H1 (cell line): ENCODE measurements around the gene TRAK1. TPM values are rescaled to one million over a fixed set of nuclear protein-coding genes. Genes with fewer than 3 reads are reported as not detected.

ENCODE experiments used
- CTCF ChIA-PET: fragments of 300-600 bp; sonication (Branson Sonifier 250); formaldehyde crosslinking; loops from one replicate; lab custom pipeline; 2021; ENCODE audit not compliant: partially characterized antibody; lab: Charles Lee
- POLR2A ChIA-PET: fragments of 300-600 bp; sonication (Branson Sonifier 250); formaldehyde crosslinking; loops from one replicate; lab custom pipeline; 2021; ENCODE audit warnings: inconsistent platforms; ENCODE audit not compliant: partially characterized antibody; lab: Charles Lee
- DNase-seq, 2 experiments: peaks; one replicate each; pipeline versions ENCODE4 v3.0.0 to v3.0.0-alpha.2; 2010 to 2022; ENCODE audit warnings: low spot score in 2 of 2, low read depth in 1 of 2, mixed read lengths in 1 of 2
- FAIRE-seq: peaks from 2 replicates; lab custom pipeline; 2011; peaks lifted over from hg19 to GRCh38; lab: Jason Lieb, UNC
- H2AFZ ChIP-seq: 2 replicates; pipeline ENCODE4 v1.8.1; 2012; ENCODE audit warnings: low read length, inconsistent platforms
- H2AK5ac ChIP-seq: 2 replicates; pipeline ENCODE4 v1.6.1; 2013; ENCODE audit warnings: low read depth, low read length
- H2BK120ac ChIP-seq: replicated peaks from 2 replicates; pipeline ENCODE3; 2013; ENCODE audit warnings: low read depth, low read length, inconsistent platforms
- H2BK12ac ChIP-seq: 2 replicates; pipeline ENCODE4 v1.6.1; 2013; ENCODE audit warnings: low read depth, low read length
- H2BK15ac ChIP-seq: 2 replicates; pipeline ENCODE4 v1.6.1; 2013; ENCODE audit warnings: low read length
- H2BK20ac ChIP-seq: 2 replicates; pipeline ENCODE4 v1.6.1; 2013; ENCODE audit warnings: low read length
- H2BK5ac ChIP-seq: 2 replicates; pipeline ENCODE4 v1.6.1; 2013; ENCODE audit warnings: low read depth, low read length
- H3K14ac ChIP-seq: 2 replicates; pipeline ENCODE4 v1.6.1; 2013; ENCODE audit warnings: inconsistent platforms; ENCODE audit not compliant: insufficient read length
- H3K18ac ChIP-seq: 2 replicates; pipeline ENCODE4 v1.6.1; 2013; ENCODE audit warnings: low read length; ENCODE audit errors: extremely low read depth
- H3K23ac ChIP-seq: 2 replicates; pipeline ENCODE4 v1.6.1; 2013; ENCODE audit warnings: inconsistent platforms; ENCODE audit not compliant: insufficient read length
- H3K23me2 ChIP-seq: 2 replicates; pipeline ENCODE4 v1.6.1; 2013; ENCODE audit warnings: low read depth, low read length
- H3K27ac ChIP-seq: 2 replicates; pipeline ENCODE4 v1.6.1; 2011; ENCODE audit warnings: low read depth, low read length, inconsistent platforms
- H3K27me3 ChIP-seq, 4 experiments: replicated peaks in 1 of 4; 1 replicate in 1 of 4; 2 replicates in 3 of 4; pipeline versions ENCODE4 v1.6.1 to v1.8.1; 2011 to 2013; ENCODE audit warnings: low read length in 3 of 4, mild to moderate bottlenecking in 3 of 4, inconsistent platforms in 2 of 4, mixed read lengths in 2 of 4, moderate library complexity in 1 of 4; ENCODE audit not compliant: control insufficient read depth in 3 of 4, insufficient read depth in 3 of 4; ENCODE audit errors: extremely low read depth in 1 of 4
- H3K36me3 ChIP-seq, 4 experiments: 2 replicates each; pipeline versions ENCODE4 v1.6.1 to v1.8.1; 2011 to 2013; ENCODE audit warnings: mild to moderate bottlenecking in 4 of 4, low read length in 3 of 4, moderate library complexity in 2 of 4, control low read depth in 1 of 4, inconsistent platforms in 1 of 4; ENCODE audit not compliant: insufficient read depth in 4 of 4, control insufficient read depth in 2 of 4
- H3K4ac ChIP-seq: replicated peaks from 2 replicates; pipeline ENCODE3; 2013; ENCODE audit warnings: low read length, low read depth, mixed read lengths, inconsistent platforms; ENCODE audit not compliant: insufficient read length
- H3K4me1 ChIP-seq, 4 experiments: replicated peaks in 1 of 4; 1 replicate in 1 of 4; 2 replicates in 3 of 4; pipeline versions ENCODE4 v1.6.1 to v1.8.1; 2011 to 2013; ENCODE audit warnings: low read length in 3 of 4, inconsistent platforms in 2 of 4, mixed read lengths in 1 of 4; ENCODE audit not compliant: insufficient read depth in 4 of 4, control insufficient read depth in 3 of 4
- H3K4me2 ChIP-seq, 2 experiments: 2 replicates each; pipeline versions ENCODE4 v1.6.1 to v1.8.1; 2011 to 2013; ENCODE audit warnings: low read depth in 2 of 2, low read length in 2 of 2, control low read depth in 1 of 2, inconsistent platforms in 1 of 2, mild to moderate bottlenecking in 1 of 2; ENCODE audit not compliant: insufficient read depth in 1 of 2
- H3K4me3 ChIP-seq, 4 experiments: fragments of 200-600, 300-600 bp in 1 of 4; sonication (generic), shearing (Covaris generic), sonication (Bioruptor Twin) in 1 of 4; 2 replicates each; pipeline versions ENCODE4 v1.5.1 to v1.8.1; 2011 to 2016; ENCODE audit warnings: low read length in 4 of 4, low read depth in 3 of 4, control low read depth in 2 of 4, inconsistent platforms in 2 of 4, mild to moderate bottlenecking in 2 of 4, mixed read lengths in 1 of 4, moderate library complexity in 1 of 4; ENCODE audit not compliant: insufficient read depth in 2 of 4; ENCODE audit errors: extremely low read depth in 1 of 4
- H3K56ac ChIP-seq: replicated peaks from 2 replicates; pipeline ENCODE3; 2013; ENCODE audit warnings: low read depth, mild to moderate bottlenecking, mixed read lengths, low read length, inconsistent platforms; ENCODE audit not compliant: insufficient read length
- H3K79me1 ChIP-seq: 2 replicates; pipeline ENCODE4 v1.6.1; 2013; ENCODE audit warnings: low read depth, low read length, control low read depth
- H3K79me2 ChIP-seq, 2 experiments: 2 replicates each; pipeline versions ENCODE4 v1.6.1 to v1.8.1; 2012 to 2013; ENCODE audit warnings: low read length in 2 of 2, mild to moderate bottlenecking in 2 of 2, inconsistent platforms in 1 of 2; ENCODE audit not compliant: insufficient read depth in 2 of 2, control insufficient read depth in 1 of 2
- H3K9ac ChIP-seq, 4 experiments: replicated peaks in 1 of 4; 1 replicate in 1 of 4; 2 replicates in 3 of 4; pipeline versions ENCODE4 v1.6.1 to v1.8.1; 2011 to 2013; ENCODE audit warnings: low read depth in 3 of 4, low read length in 3 of 4, control low read depth in 2 of 4, mild to moderate bottlenecking in 2 of 4, moderate library complexity in 2 of 4, inconsistent platforms in 1 of 4; ENCODE audit errors: extremely low read depth in 1 of 4
- H3K9me3 ChIP-seq, 2 experiments: 2 replicates each; pipeline versions ENCODE4 v1.6.1 to v1.8.1; 2012 to 2013; ENCODE audit warnings: mild to moderate bottlenecking in 2 of 2, moderate library complexity in 2 of 2, control low read depth in 1 of 2, inconsistent platforms in 1 of 2, low read depth in 1 of 2, low read length in 1 of 2, mixed read lengths in 1 of 2; ENCODE audit not compliant: insufficient read depth in 2 of 2
- H4K20me1 ChIP-seq, 2 experiments: replicated peaks in 1 of 2; 2 replicates each; pipeline versions ENCODE3 to v1.8.1; 2011 to 2013; ENCODE audit warnings: inconsistent platforms in 2 of 2, low read length in 2 of 2, mild to moderate bottlenecking in 1 of 2; ENCODE audit not compliant: insufficient read depth in 2 of 2, control insufficient read depth in 1 of 2
- H4K5ac ChIP-seq: 2 replicates; pipeline ENCODE4 v1.6.1; 2013; ENCODE audit warnings: low read length, low read depth, mixed read lengths, inconsistent platforms; ENCODE audit not compliant: insufficient read length
- H4K8ac ChIP-seq: 2 replicates; pipeline ENCODE4 v1.8.0; 2013; ENCODE audit warnings: mild to moderate bottlenecking, moderate library complexity, low read length, inconsistent platforms; ENCODE audit not compliant: insufficient read depth; ENCODE audit errors: extremely low read depth
- H4K91ac ChIP-seq: replicated peaks from 2 replicates; pipeline ENCODE3; 2013; ENCODE audit warnings: low read length, mixed read lengths, inconsistent platforms; ENCODE audit not compliant: insufficient read length
- EP300 ChIP-seq, 2 experiments: IDR thresholded peaks; 1 replicate in 1 of 2; 2 replicates in 1 of 2; pipeline ENCODE4 v1.6.1; 2011 to 2012; ENCODE audit warnings: low read depth in 2 of 2, low read length in 2 of 2, mild to moderate bottlenecking in 2 of 2, borderline replicate concordance in 1 of 2, inconsistent platforms in 1 of 2, moderate library complexity in 1 of 2
- GABPA ChIP-seq: IDR thresholded peaks from 2 replicates; pipeline ENCODE4 v1.6.1; 2011; ENCODE audit warnings: mild to moderate bottlenecking, low read length, moderate library complexity, borderline replicate concordance; ENCODE audit not compliant: insufficient read depth
- KDM1A ChIP-seq: fragments of 200-600, 300-600 bp; sonication (generic); IDR thresholded peaks from 2 replicates; pipeline ENCODE4 v1.7.1; 2016; ENCODE audit warnings: mild to moderate bottlenecking, low read length, borderline replicate concordance
- SP1 ChIP-seq: IDR thresholded peaks from 2 replicates; pipeline ENCODE4 v1.6.1; 2011; ENCODE audit warnings: low read depth, low read length
- TEAD4 ChIP-seq: IDR thresholded peaks from 2 replicates; pipeline ENCODE4 v1.6.1; 2012; ENCODE audit warnings: low read depth, low read length, inconsistent platforms, mixed read lengths
- WGBS, 2 experiments: shearing (Covaris generic) in 1 of 2; methylation state at CpG; one replicate each; pipeline versions ENCODE4 v1.1.6 to v1.1.7; 2013 to 2015; ENCODE audit warnings: low lambda C conversion rate in 2 of 2, mixed read lengths in 2 of 2, inconsistent platforms in 1 of 2, low coverage in 1 of 2, missing lambda C conversion rate in 1 of 2; ENCODE audit not compliant: insufficient replicate concordance in 2 of 2, insufficient coverage in 1 of 2, insufficient read length in 1 of 2; ENCODE audit errors: extremely low coverage in 1 of 2, missing lambda C conversion rate in 1 of 2; 5-methylcytosine and 5-hydroxymethylcytosine counted together
- polyA plus RNA-seq, 7 experiments: library from polyadenylated mRNA; depleted of rRNA in 3 of 7; stranded (reverse) in 5 of 7; unstranded in 2 of 7; fragments of >200 nt in 5 of 7; fragments of 200-250 nt in 2 of 7; gene quantifications; 1 replicate in 5 of 7; 2 replicates in 1 of 7; 4 replicates in 1 of 7; pipeline versions ENCODE4 v1.2.1 to v1.2.3, GENCODE V29; 2011 to 2013; ENCODE audit warnings: missing spikeins in 2 of 7, mixed read lengths in 2 of 7
- total RNA-seq: library from RNA; stranded (reverse); fragmentation: NEBNext Ultra II Directional; extraction: Animal tissue kit (Norgen Biotek cat#: 25700); gene quantifications from 2 replicates; pipeline ENCODE4 v1.2.1, GENCODE V29; 2021

TRAK1 gene
- total and polyA plus RNA-seq, 2 of the 8 experiments (the other 6 are each of a cell fraction or from before 2014, with no cell fraction given) = 21.3 to 32.7 TPM

DNA sequence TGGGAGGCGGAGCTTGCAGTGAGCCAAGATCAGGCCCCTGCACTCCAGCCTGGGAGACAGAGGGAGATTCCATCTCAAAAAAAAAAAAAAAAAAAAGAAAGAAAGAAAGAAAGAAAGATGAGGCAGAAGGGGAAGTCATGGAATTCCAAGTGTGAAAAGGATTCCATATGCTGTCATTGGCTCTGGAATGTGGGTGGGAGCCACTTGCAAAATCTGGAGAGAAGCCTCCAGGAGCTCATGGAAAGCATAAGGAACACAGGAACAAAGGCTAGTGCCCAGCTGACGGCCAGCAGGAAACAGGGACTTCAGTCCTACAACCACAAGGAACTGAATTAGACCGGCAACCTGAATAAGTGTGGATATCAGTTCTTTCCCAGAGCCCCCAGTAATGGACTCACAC is 12.5 kb upstream of the TRAK1 start:
- H3K56ac ChIP-seq = no peak overlapping the region
- H3K79me2 ChIP-seq = peaks cover 3 to 70% of the 10 kb centered on the region in 2 experiments; a peak in 3 of 4 replicates
- H3K4me2 ChIP-seq = no peak overlapping the region
- H3K27me3 ChIP-seq = no peaks in the 10 kb centered on the region
- TF ChIP-seq SP1 (0 out of 2 replicates have a peak, but pooled peaks have one; percentile 20), EP300 (IDR thresholded peaks at IDR 0.05; ENCODE audit: borderline replicate concordance in 1 of 2, low read depth in 2 of 2, low read length in 2 of 2) (no peak), TEAD4 (no peak), GABPA (no peak), KDM1A (no peak)
- peaks cover 6 to 7% of the 10 kb centered on the region in 2 experiments; a peak in 2 of 4 replicates for H3K9me3 ChIP-seq
- 91% methylated on average over 3 of the region's 3 CpGs; no CpG with 5 or more reads in 1 of the 2 experiments for WGBS, 2 experiments
- 0 out of 8 replicates have a peak, but pooled peaks cover 0 to 3% (median 0%) of the 10 kb centered on the region in 4 experiments for H3K36me3 ChIP-seq
- no peak overlapping the region for H2BK5ac ChIP-seq
- H2BK15ac ChIP-seq = no peak overlapping the region
- no peak overlapping the region for H3K9ac ChIP-seq
- no peak overlapping the region for H3K4ac ChIP-seq
- FAIRE-seq (no peak), DNase-seq (no peak)
- H3K18ac ChIP-seq = no peak overlapping the region; the same call in 1 of the 2 replicates
- H2AFZ ChIP-seq = no peak overlapping the region
- H4K8ac ChIP-seq = no peak overlapping the region
- no peak overlapping the region for H3K4me3 ChIP-seq
- no peak overlapping the region for H3K14ac ChIP-seq
- no peaks in the 10 kb centered on the region for H3K23me2 ChIP-seq
- ChIA-PET POLR2A (interaction anchor here (0.6 kb wide), 1 partner anchor 64 kb away, joined by 3 read pairs; no protein-coding TSS in a partner anchor), CTCF (no interaction called here)
- H2BK20ac ChIP-seq = no peak overlapping the region
- H3K23ac ChIP-seq = no peak overlapping the region
- no peak overlapping the region for H4K5ac ChIP-seq
- H2BK12ac ChIP-seq = no peak overlapping the region
- peaks cover 4 to 10% (median 5%) of the 10 kb centered on the region in 4 experiments; a peak in 5 of 7 replicates for H3K4me1 ChIP-seq
- H3K79me1 ChIP-seq = peaks cover 10% of the 10 kb centered on the region
- no peak overlapping the region for H2BK120ac ChIP-seq
- H4K91ac ChIP-seq = no peak overlapping the region
- H2AK5ac ChIP-seq = no peak overlapping the region
- H4K20me1 ChIP-seq = no peaks in the 10 kb centered on the region
- no peak overlapping the region for H3K27ac ChIP-seq
